ENCODE results near the gene WDR5.

GRCh38 chr9:134125413-134126095 lies 10.3 kb upstream of the WDR5 start:
- no peak for TF ChIP-seq EZH2 (IDR thresholded peaks at IDR 0.05; ENCODE audit: borderline replicate concordance, low read depth, low read length, poor library complexity, severe bottlenecking)
- TF ChIP-seq CTCF (conservative IDR thresholded peaks at IDR 0.05; ENCODE audit: low read depth, low read length), result no peak

All from A673 (cell line).